NOMO-1 treated with DMSO at 0.1 percent for 48 hours (cell line): ENCODE data around the gene NKX1-1.
"Not testable (repeated sequence)": the region's sequence is repeated elsewhere in the genome, so short reads cannot be mapped to it uniquely, and the experiment has no call there.

ENCODE experiments used
- DNase-seq: peaks from one replicate; lab custom pipeline; 2025; ENCODE audit not compliant: unreplicated experiment; lab: John Stamatoyannopoulos, UW

NKX1-1 gene

DNA sequence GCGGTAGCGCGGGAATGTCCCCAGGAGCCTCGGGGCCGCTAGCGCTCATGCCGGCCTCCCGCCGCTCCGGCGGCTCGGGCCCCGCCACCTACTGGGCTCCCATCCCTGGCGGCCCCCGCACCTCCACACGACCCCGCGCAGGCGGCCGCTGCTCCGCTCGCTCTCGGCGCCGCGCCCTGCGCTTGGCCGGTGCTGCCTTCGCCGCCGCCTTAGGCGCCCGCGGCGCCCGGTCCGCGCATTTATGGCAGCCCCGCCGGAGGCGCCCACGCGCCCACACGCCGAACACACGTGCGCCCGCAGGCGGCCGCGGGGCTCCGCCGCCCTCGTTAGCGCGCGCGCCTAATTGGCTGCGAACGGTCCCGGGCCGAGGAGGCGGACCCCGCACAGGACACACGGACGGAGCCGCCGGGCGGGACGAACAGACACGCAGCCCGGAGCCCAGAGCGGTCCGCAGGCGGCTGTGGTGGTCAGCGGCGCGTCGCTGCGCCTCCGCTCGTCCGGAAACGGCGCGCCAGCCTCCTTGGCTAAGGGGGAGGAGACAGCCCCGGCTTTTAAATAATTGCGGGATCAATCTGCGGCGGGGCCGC is at the start of gene NKX1-1:
NKX1-1 (minus strand) TSS at position 49 of the 587 bp plus-strand sequence; CDS start at position 49, 0 bp downstream.
- no peak for DNase-seq

DNA sequence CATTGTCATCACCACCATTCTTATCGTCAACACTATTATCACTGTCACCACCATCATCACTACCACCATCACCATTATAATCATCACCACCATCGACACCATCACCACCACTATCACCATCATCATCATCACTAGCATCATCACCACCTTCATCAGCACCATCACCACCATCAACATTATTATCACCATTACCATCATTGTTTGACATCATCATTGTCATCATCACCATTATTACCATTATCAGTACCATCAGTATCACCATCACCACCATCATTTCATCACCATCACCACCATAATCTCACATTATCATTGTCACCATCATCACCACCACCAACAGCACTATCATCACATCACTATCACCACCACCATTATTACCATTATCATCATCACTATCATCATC is 47.5 kb upstream of the NKX1-1 start:
- no peak for DNase-seq

DNA sequence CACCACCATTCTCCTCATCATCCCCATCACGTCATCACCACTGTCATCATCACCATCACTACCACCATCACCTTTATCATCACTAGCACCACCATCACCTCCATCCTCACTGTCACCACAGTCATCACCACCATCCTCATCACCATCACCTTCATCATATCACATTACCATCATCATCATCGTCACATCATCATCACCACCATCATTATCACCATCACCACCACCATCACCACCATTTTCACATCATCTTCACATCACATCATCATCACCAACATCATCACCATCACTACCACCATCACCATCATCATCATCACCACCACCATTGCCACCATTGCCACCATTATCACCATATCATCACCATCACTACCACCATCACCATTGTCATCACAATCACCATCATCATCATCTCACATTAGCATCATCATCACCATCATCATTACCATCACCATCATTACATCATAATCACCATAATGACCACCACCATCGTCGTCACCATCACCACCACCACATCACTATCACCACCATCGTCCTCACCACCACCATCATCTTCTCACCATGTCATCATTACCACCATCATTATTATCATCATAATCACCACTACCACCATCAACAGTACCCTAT is 46.3 kb upstream of the NKX1-1 start:
- DNase-seq = no peak

DNA sequence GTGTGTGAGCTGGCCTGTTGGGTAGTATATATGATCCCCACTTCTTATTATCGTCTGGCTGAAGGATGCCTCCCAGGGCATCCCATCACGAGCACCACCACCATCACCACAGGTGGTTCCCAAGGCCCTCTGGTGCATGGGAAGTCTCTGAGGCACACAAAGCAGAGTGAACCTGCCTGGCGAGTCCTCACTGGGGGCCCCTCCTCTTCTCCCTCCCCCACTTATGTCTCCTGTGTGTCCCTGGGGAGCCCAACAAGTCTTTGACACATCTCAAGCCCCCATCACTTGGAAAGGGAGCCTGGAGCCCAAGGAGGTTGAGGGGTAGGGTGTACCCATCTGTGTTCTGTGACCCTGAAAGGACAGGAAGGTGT is 45.5 kb upstream of the NKX1-1 start:
- no peak for DNase-seq

DNA sequence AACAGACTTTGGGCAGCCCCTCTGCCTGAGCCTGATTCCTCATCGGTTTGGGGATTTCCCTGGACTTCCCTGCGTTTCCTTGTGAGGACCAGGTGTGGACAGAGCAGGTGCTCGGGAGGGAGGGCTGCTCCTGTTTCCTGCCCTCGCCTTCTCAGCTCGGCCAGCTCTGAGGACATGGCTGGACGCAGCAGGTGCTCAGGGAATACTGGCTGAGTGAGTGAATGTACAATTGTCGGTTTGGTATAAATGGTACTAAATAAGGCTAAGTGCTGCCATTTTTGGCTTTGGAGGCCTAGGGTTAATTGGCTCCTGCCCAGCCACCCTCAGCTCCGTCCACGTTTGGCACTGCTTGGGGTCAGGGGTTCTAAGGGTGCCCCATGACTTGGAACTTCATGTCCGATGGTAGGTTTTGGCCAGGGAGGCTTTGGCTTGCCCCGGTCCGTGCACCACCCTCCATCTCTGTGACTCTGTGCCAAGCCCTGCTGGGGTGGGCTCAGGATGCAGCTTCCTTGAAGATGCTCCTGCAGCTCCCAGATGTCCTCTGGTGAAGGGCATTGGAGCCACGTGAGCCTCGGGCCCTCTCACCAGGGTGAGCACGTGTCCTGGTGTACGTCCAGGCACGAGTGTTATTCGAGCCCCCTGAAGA is 45.0 kb upstream of the NKX1-1 start:
- DNase-seq = no peak

DNA sequence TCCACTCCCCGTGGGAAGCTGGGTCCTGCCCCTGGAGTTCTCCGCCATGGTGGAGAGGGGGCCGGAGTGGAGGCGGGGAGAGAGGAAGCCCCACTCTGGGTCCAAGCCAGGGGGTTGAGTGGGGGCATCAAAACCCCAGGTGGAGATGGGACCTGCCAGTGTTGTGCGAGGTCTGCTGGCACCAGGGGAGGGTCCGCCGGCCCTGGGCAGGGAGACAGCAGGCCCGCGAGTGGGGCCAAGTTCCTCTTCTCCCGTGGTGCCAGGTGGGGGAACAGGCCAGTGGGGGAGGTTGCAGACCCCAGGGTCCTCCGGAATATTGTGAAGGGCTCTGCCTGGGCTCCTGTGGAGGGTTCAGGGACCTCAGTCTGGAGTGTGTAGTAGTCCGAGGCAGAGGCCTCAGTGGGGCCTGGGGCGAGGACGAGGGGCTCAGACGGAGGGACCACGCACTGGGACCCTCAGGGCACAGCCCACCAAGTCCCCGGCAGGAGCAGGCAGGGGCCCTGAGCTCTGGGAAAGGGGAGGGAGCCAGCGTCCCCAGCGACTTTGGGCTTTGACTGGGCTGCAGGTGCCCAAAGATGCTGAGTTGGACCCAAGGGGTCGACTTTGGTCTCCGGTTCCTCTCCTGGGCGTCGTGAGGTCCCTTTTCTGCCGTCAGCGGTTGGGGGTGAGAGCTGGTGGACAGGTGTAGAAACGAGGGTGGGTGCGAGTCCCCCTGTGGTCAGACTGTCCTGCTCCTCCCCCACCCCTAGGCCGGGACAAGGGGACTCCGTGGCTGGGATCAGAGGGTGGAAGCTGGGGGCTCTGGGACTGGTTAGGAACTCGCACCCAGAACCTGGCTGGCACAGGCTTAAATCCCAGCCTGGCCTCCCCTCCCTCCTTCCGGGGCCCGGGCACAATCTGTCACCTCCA is 43.8 kb upstream of the NKX1-1 start:
- DNase-seq = no peak

DNA sequence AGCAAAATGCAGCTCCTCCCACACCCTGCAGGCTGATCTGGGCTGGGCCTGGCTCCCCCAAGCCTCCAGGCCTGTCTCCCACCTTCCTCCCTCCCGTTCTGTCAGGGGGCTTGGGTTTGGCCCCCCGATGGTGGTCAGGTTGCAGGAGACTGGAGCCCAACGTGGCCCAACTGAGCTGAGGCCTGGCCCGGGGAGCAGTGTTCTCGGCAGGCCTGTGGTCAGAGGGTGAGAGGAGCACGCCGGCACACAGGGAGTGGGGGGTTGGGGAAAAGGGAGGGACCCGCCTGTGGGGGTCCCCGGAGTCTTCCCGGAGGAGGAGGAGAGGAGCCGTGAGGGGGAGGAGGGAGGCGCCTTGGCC is 43.2 kb upstream of the NKX1-1 start:
- no peak for DNase-seq

DNA sequence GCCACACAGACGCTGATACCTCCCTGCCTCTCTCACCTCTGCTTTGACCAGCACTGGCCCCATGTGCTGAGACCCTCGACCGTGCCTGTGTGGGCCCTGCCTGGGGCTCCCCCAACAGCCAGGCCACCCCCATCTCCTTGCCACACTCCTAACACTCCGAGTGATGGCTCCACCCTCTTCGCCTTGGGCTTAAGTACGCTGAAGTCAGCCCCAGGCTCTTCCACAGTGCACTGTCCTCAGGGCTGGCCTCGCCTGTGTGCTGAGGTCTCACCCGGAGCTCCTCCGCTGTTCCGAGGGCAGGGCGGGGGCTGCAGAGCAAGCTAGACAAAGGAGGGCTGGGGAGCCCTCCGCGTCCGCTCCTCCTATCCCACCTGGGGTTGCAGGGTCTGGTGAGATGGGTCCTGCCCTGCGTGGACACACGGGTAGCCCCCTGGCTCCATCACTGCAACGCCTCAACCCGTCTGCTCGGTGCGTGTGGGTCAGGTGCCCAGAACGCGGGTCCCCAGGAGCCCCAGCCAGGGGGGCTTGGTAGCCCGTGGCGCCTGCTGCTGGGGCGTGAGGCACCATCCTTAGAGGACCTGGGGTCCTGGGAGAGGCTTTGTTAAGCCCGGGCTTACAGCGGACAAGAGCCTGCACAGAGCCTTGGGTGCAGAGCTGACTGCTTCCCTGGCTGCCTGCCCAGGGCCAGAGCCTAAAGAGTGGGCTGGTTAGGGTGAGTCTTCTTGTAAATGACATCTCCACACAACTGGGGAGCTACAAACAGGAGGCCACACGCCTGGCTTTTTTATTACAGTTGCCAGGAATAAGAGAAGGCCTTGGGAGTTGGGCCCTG is 42.6 kb upstream of the NKX1-1 start:
- DNase-seq = no peak

DNA sequence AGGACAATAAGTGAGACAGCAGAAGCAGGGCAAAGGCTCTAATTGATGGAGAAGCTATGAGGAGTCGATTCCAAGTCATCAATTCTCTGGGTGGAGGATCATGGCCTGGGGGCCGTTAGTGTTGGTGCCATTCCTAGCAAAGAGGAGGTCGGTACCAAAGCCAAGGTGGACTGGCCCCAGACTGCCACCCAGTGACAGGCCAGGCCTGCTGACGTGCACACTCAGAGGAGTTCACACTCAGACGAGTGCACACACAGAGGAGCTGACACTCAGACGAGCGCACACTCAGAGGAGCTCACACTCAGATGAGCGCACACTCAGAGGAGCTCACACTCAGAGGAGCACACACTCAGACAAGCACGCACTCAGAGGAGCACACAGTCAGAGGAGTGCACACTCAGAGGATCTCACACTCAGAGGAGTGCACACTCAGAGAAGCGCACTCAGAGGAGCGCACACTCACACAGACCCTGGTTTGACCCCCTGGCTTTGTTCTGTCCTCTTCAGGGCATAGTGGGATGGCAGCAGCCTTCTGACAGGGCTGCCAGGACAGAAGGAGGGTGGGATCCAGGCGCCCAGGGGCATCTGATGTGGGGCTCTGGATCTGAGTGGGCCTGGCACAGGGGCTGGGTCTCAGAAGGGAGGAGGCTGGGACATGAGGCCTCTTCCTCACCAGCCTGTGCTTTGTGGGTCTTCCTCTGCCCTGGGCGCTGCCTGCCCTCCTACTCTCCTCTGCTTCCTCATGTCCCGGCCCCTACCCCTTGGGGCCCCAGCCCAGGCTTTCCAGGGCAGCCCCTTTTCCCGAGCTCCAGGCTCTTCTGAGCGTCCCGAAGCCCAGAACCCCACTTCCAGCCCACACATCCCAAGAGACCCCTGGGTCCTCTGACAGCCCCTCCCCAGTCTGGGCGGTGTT is 41.7 kb upstream of the NKX1-1 start:
- no peak for DNase-seq

DNA sequence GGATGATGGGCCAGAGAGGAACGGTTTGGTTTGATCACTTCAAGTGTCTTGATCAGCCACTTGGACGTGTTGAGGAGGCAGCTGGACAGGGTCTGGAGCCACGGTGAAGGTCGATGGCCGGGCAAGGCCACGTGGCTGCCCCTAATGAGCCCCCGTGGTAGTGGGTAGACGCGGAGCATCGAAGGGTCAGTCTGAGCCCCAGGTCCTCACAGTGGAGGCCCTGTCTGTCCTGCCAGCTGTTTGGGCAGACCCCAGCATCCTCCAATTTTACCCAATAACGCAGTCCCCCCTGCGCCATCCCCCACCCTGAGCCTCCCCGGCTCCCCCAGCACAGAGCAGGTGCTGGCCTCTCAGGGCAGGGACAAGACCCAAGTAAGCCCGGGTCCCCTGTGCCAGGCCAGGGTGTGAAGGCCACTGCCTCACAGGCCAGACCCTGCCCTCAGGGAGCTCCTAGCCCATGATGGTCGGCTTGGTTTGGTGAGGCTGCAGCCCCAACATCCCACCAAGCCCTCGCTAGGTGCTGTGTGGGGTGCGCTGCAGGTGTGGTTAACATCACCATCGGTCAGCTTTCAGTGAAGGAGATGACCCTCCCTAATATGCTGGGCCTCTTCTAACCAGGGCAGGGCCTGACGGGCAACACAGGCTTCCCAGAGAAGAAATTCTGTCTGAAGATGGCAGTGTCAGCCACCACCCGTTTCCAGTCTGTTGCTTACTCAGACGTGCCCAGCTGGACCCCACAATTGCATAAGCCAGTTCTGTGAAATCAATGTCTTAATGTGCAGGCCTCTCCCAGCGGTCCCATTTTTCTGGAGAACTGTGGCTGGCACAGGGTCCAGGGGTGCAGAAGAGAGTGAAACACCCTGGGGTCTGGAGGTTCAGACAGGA is 40.5 kb upstream of the NKX1-1 start:
- no peak for DNase-seq

DNA sequence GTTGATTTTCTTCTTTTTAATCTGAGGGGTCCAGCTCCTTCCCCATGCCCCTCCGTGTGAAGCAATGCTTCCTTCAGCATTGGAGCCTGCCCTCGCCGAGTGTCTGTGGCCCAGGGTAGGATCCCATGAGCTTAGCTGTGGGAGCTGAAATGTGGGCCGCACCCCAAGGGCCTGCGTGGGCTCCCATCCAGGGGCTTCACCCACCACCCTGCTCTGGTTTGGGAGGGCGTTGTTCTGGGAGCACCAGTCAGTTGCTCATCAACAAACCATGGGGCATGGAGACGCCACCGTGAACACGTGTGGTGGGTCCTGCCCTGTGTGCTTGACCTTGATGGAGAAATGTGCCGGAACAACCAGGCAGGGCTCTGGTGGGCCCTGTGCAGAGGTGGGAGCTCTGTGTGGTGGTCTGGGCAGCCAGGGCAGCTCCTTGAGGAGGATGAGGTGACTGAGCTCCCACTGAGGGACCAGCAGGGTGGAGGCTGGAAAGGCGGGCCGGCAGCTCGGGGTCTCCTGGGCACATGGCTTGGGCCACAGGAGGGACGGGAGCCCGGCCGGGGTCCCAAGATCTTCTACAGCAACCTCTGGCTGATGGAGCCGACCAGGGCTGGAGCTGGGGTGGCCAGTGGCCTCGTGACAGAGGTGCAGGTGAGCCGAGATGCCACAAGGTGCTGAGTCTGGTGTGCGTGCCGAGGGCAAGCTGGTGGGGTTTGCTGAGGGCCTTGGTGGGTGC is 39.6 kb upstream of the NKX1-1 start:
- no peak for DNase-seq

DNA sequence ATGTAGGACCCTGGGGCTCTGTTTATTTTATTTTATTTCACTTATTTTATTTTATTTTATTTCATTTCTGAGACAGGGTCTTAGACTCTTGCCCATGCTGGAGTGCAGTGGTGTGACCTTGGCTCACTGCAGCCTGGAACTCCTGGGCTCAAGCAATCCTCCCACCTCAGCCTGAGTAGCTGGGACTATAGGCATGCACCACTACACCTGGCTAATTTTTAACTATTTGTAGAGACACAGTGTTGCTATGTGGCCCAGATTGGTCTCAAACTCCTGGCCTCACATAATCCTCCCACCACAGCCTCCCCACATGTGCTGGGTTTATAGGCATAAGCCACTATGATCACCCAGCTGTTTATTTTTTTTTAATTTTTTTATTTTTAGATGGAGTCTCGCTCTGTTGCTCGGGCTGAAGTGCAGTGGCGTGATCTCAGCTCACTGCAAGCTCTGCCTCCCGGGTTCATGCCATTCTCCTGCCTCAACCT is 37.5 kb upstream of the NKX1-1 start:
- DNase-seq = not testable (repeated sequence)

DNA sequence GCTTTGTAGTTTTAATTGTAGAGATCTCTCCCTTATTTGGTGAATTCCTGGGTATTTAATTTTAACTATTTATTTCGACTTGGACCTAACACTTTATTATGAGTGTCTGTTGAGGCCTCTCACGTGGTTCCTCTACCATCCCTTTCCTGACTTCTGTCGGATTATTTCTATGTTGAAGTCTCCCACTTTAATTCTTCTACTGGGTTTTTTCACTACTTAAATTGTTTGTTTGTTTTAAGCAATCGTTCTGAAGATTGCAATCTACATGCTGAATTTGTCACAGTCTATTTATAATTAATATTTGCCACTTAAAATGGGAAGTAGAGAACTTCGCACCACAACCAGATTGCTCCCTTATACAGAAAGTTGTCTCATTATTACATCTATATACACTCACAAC is 20.8 kb upstream of the NKX1-1 start:
- no peak for DNase-seq

DNA sequence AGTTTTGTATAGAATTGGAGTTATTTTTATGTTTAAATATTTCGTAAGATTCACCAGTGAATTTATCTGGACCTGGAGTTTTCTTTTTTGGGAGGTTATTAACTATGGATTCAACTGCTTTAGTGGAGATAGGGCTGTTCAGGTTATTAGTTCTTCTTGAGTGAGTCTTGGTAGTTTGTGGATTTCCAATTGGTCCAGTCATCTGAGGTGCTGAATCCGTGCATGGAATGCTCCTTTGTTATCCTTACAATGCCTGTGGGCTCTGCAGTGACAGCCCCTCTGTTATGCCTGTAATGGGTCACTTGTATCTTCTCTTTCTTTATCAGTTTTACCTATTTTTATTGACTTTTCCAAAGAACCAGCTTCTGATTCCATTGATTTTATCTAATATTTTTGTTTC is 15.4 kb upstream of the NKX1-1 start:
- no peak for DNase-seq

DNA sequence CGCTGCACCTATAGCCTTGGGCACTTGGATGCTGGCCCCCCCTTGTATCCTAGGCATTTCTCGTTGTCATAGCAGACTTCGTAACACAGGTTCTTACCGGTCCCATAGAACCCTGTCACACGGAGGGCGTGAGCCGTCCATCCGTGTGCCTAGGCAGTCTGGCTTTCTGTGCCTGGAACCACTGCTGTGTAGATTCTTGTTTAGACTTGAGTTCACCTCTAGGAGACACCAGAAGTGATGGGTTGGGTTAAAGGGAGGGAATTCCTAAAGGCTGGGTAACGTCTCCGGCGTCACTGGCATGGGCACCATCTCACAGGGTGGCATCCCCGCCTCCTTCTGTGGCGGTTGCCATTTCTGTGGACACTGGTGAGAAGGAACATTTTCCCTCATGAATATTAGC is 13.5 kb upstream of the NKX1-1 start:
- no peak for DNase-seq

DNA sequence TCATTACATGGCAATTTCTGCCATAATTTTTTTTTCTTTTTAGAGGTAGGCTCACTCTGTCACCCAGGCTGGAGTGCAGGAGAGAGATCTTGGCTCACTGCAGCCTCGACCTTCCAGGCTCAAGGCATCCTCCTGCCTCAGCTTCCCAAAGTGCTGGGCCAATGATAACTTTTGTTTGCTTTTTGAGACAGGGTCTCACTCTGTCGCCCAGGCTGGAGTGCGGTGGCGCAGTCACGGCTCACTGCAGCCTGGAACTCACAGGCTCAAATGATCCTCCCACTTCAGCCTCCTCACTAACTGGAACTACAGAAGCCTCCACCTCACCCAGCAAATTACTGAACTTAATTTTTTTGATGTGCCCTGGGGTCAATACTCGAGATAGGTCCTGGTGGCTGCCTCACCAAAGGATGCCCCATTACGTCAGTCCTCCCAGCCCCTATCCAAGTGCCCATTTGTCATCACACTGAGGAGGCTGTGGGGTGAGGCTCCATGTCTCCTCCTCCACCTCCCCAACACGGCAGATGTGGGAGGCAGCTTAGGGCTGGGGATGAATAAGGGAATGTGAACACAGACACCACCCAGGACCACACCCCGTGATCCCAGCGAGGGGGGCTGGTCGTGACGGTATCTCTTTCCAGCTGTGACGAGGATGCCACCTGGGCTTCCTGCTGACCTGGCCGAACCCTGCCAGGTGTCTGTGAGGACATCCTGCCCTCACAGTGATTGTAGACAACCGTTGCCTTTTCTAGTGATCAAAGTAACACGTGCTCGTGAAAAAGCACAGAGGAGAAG is 12.4 kb upstream of the NKX1-1 start:
- no peak for DNase-seq
